Measurements from ENCODE around the gene SEMA4C.
"Not testable (repeated sequence)": the region's sequence is repeated elsewhere in the genome, so short reads cannot be mapped to it uniquely, and the experiment has no call there.

Gene SEMA4C

GRCh38 chr2:96895746-96896651 lies 26.1 kb upstream of the SEMA4C start:
- DNase-seq, result no peak

GRCh38 chr2:96895032-96895745 lies 25.3 kb upstream of the SEMA4C start:
- no peak for DNase-seq

- no peak for DNase-seq
These were observed 24.3 kb upstream of the SEMA4C start for GRCh38 chr2:96894151-96894531.

- no peak for DNase-seq
These were observed 23.6 kb upstream of the SEMA4C start for GRCh38 chr2:96893289-96894150.

- DNase-seq, result no peak
These were observed 21.9 kb upstream of the SEMA4C start for GRCh38 chr2:96891591-96892333.

GRCh38 chr2:96890726-96891385 lies 21.0 kb upstream of the SEMA4C start:
- DNase-seq, result no peak

- DNase-seq, result no peak
These were observed 20.4 kb upstream of the SEMA4C start for GRCh38 chr2:96890252-96890651.

GRCh38 chr2:96889502-96889901 lies 19.6 kb upstream of the SEMA4C start:
- not testable (repeated sequence) for DNase-seq

GRCh38 chr2:96888072-96889011 lies 18.5 kb upstream of the SEMA4C start:
- no peak for DNase-seq

GRCh38 chr2:96887493-96888012 lies 17.7 kb upstream of the SEMA4C start:
- no peak for DNase-seq

GRCh38 chr2:96885432-96886347 lies 15.8 kb upstream of the SEMA4C start:
- no peak for DNase-seq

GRCh38 chr2:96884299-96885094 lies 14.6 kb upstream of the SEMA4C start:
- DNase-seq, result no peak

GRCh38 chr2:96883306-96883705 lies 13.4 kb upstream of the SEMA4C start:
- DNase-seq, result no peak

GRCh38 chr2:96882906-96883305 lies 13.0 kb upstream of the SEMA4C start:
- DNase-seq, result no peak

GRCh38 chr2:96882230-96882629 lies 12.3 kb upstream of the SEMA4C start:
- DNase-seq, result no peak

- no peak for DNase-seq
These were observed 11.7 kb upstream of the SEMA4C start for GRCh38 chr2:96881349-96882195.

- DNase-seq, result no peak
These were observed 11.0 kb upstream of the SEMA4C start for GRCh38 chr2:96880891-96881273.
